GM18909 (cell line): Measurements from ENCODE around the gene CFAP58.

Experiments
- ATAC-seq: cut with Tn5 transposase; IDR thresholded peaks from one replicate; pipeline ENCODE4 v1.9.1; 2021; ENCODE audit warnings: mild to moderate bottlenecking; ENCODE audit not compliant: unreplicated experiment, poor library complexity

Gene CFAP58

GRCh38 chr10:104321725-104322415, 31.8 kb upstream of the CFAP58 start:
- ATAC-seq: no peak

DNA sequence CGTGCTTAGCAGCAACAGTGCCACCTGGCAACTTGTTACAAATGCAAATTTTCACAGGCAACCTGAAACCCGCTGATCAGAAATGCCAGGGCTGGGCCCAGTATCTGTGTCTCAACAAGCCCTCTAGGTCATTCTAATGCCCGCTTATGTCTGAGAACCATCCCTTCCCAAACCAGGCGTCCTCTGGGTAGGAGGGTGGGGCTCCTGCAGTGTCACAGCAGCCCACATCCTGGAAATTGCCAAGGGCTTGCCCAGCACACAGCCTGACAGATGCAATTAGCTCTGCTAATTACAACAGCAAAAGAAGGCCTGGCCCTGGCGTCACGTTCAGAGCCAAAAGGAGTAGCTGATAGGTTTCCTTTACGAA, 31.2 kb upstream of the CFAP58 start:
- ATAC-seq: no peak

DNA sequence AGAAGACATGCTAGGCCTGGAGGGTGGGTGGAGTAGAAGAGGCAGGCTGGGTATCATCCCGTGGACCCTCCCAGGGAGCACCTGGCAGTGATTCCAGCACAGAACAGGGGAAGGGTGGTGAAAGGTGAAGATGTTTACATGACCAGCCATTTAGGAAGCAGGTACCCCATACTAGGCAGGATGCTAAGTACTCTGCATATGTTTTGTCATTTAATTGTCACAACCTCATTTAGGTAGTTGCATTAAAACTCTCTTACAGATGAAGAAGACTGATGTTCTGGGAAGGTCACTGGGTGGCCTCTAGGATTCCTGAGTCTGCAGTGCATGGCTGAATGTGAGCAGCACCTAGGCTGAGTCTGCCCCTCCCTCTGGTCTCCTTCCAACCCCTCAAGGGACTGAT, 30.5 kb upstream of the CFAP58 start:
- ATAC-seq: no peak

- ATAC-seq: no peak
Observed at GRCh38 chr10:104323760-104324201, 29.9 kb upstream of the CFAP58 start.

GRCh38 chr10:104324221-104324686, 29.4 kb upstream of the CFAP58 start:
- ATAC-seq: no peak

DNA sequence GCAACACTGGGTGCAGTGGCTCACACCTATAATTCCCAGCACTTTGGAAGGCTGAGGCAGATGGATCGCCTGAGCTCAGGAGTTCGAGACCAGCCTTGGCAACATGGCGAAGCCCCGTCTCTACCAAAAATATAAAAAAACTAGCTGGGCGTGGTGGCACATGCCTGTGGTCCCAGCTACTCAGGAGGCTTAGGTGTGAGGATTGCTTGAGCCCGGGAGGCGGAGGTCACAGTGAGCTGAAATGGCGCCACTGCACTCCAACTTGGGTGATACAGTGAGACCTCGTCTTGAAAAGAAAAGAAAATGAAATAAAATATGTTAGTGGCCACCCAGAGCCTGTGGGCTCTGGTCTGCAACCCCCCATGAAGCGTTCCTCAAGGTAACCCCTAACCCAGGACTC, 28.7 kb upstream of the CFAP58 start:
- ATAC-seq: no peak

GRCh38 chr10:104325436-104326435, 27.9 kb upstream of the CFAP58 start:
- no peak for ATAC-seq

- ATAC-seq: no peak
Observed at GRCh38 chr10:104326991-104327610, 26.5 kb upstream of the CFAP58 start.

DNA sequence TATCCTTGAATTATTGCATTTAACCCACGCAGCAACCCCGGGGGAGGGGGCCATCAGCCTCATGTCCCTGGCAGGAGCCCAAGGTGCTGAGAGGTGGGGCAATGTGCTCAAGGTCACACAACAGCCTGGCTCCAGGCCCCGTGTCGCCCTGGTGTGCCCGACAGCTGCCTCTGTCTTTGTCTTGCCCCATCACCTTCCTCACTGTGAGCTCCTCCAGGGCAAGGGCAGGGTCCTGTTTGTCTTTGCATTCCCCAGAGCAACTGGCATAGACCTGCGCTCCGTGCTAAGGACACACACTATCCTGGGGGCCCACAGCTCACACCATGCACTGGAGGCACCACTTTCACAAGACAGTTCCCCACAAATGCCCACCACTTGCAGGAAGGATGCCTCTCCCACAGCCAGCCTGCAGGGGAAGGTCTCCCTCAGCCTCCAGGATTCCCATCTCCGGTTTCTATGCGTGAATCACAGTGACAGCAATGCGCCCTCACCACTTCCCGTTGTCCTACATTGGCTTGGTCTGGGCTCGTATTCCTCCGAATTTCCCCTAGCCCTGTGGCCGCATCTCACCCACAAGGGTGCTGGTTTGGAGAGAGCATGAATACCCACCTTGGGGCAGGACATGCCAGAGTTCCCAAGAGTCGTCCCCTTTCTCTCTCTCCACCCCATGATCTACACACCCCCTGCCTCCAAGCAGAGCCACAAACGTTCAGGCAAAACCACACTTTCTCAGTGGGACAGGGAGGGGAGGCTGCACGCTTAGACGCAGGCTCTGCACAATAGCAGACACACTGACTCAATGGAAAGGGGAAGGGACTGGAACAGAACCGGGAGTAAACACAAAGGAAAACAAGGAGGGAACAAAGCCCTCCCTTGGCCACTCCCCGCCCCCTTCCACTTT, 25.6 kb upstream of the CFAP58 start:
- no peak for ATAC-seq

DNA sequence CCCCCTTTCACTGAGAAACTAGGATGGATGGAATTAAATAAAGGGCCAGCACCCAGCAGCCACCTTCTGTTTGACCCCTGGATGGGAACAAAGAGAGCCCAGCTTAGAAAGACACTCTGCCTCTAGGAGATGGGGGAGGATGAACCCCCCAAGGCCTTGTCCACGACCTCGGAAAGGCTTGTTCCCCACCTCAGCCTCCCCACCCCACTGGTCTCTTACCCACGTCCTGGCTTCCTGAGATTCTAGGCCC, 25.1 kb upstream of the CFAP58 start:
- no peak for ATAC-seq

DNA sequence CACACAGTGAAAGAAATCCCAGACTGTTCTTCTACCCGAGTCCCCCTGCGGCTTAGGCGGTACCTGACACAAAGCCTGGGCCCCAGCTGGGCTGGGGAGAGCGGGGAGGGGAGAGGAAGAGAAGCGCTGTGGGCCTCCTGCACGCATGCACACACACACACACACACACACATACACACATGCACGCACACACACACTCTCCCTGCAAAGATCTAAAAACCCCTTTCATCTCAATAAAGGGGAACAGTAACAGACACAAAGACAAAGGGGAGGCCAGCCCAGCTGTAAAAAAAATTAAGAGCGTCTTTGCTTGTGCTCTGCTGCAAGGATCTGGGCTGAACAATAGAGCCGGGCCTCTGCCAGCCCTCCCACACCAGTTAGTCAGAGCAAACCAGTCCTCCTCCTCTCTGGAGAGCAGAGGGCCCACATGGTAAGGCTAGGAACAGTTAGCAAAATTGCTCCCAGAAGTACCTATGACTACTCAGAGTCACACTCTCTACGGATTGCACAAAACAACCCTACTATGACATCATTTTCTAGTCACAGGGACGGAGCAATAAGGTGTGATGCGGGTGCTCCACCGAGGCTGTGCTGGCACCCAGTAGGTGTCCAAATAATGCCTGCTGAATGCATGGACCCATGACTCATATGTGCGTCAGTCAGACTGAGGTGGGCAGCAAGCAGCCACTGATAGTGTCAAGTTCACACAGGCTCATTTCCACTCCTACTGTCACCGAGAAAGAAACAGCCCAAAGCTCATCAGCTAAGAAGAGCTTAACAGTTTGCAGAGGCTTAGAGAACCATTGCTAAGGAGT, 24.5 kb upstream of the CFAP58 start:
- ATAC-seq: peak; percentile 55

- no peak for ATAC-seq
Observed at GRCh38 chr10:104329735-104330134, 23.9 kb upstream of the CFAP58 start.

DNA sequence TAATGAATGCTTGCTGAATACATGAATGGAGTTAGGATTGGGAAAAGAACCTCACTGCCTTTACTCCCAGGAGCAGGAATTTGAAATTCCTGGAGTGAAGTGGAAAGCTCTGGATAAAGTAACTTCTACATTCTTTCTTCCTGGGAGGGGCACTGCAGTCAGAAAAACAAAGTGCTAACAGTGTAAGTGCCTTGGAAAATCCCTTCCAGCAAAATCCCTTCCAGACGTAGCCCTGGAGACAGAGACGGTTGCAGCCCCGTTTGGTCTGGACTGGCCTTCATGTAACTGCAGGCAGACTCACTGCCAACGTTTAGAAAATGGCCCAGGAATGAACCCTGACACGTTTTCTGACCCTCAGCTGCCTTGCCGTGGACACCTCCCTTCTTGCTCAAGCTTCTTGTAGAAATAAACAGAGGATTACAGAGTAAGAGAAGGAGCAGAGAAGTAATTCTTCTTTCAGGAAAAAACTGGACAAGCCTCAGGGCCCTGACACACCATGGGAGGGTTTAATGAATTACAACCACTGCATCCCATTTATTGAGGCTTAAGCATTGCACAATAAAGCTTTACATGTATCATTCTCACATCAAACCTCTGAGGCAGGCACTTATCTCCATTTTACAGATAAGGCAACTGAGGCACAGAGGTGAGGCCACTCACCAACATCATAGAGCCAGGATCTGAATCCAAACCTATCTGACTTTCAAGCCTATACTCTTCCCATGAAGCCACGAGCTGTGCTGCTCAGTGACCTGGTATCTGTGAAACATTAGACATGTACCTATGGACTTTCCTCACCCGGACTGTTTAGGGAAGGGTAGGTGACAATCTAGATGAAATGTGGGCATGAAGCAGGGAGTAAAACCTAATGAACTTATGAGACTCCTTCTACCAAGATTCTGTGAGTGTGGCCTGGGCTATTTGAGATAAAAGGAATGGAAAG, 23.2 kb upstream of the CFAP58 start:
- no peak for ATAC-seq

DNA sequence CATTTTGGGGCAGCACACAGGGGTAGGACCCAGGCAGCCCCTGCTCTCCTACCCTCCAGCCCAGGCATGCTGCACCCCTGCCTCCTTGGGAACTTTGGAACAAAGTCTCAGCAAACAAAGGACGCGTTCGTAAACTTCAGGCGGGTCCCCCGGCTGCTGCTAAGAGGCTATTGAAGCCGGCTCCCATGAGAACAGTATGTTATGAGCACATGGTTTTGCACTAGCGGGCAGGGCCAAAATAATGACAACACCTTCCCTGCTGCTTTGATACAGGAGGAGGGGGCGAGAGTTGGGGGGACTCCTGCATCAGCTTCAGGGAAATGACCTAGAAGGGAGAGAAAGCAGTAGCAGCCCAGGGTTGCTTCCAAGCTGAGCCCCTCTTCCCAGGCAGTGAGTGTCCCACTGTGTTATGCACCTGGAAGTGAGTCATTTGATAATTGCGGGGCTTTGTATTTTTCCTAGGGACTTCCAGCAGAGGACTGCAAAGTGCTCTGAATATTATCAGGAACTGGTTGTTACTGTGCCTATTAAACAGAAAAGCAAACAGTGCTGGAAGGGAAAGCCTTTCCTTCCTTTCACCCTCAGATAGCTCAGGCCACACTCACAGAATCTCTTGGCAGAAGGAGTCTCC, 22.3 kb upstream of the CFAP58 start:
- ATAC-seq: no peak

DNA sequence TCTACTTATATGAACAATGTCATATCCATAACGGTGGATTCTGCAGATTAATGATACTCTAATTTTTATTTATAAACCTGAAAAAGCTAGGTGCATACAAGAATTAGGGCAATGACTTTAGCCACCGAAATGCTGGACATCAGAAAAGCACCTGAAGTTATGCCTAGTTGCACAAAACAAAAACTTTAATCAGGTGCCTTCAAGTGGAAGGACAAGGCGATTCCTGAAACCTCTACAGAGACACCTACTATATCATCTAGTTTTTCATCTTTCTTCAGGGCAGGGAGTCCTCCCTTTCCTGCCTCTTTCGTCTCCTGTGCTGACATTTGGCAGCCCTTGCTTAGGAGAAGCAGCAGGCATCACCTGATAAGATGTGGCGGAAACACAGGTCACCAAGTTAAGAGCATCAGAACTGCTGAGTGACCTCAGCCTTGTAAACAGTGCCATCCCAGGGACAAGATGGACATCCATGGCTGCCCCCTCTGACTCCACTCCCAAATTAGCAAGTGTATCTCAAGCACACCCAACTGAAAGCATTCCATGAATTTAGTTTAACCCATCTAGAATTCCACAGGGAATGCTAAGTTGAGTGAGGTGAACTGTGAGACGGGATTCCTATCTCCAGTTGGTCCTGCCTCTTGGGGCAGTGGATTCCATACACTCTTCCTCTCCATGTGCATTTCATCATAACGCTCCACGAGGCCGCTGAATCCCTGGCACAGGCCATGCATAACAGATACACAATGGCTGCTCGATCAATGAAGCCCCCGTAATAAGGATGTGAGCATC, 21.2 kb upstream of the CFAP58 start:
- no peak for ATAC-seq

DNA sequence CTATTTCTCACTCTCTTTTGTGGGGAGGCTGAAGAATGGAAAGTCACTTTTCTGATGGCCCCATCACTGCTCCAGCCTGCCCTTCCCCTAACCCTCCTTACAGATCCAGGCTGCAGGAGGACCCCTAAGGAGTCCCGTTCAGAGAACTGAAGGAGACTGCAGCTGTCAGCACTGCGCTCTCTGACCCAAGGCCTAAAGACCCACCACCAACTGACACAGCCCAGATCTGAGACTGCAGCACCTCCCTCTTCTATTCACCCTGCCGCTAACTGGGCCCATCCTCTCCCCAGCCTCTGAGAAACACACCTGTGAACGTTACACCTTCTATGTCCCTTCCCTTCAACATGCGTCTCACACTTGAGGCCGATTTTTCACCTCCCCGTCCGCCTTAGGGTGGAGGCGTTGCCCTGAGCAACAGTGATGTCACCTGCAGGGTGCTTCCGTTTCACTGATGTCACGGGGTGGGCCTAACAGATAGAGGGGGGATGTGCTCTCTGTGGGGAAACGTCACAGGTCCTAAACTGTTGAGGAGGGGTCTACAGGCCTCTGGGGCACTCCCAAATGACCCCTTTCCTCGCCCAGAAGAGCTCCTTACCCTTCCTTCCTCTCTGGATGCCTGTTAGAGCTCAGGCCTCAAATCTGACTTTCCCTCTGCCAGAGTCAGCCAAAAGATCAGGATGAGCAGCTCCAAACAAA, 20.5 kb upstream of the CFAP58 start:
- ATAC-seq: no peak
